H9 (cell line): Measurements from ENCODE around the gene DMD. TPM values are rescaled to one million over a fixed set of nuclear protein-coding genes. Genes with fewer than 3 reads are reported as not detected.

ENCODE experiments used
- DNase-seq: peaks from one replicate; pipeline ENCODE4 v3.0.0-alpha.2; 2017
- H2AFZ ChIP-seq: one replicate; pipeline ENCODE4 v1.6.1; 2013; ENCODE audit warnings: mild to moderate bottlenecking, low read length, control low read depth, moderate library complexity
- H2AK5ac ChIP-seq: 2 replicates; pipeline ENCODE4 v1.6.1; 2013; ENCODE audit warnings: low read length, control low read depth, mixed read lengths; ENCODE audit not compliant: insufficient read length
- H2BK120ac ChIP-seq: one replicate; pipeline ENCODE4 v1.6.1; 2013; ENCODE audit warnings: low read depth, mild to moderate bottlenecking, low read length, control low read depth, inconsistent platforms; ENCODE audit not compliant: poor library complexity, severe bottlenecking
- H2BK12ac ChIP-seq: 2 replicates; pipeline ENCODE4 v1.6.1; 2013; ENCODE audit warnings: low read length, control low read depth, mixed read lengths, low read depth; ENCODE audit not compliant: insufficient read length
- H2BK15ac ChIP-seq: 2 replicates; pipeline ENCODE4 v1.6.1; 2013; ENCODE audit warnings: low read depth, low read length, control low read depth
- H2BK20ac ChIP-seq: one replicate; pipeline ENCODE4 v1.6.1; 2013; ENCODE audit warnings: low read depth, mild to moderate bottlenecking, low read length, control low read depth, inconsistent platforms; ENCODE audit not compliant: poor library complexity, severe bottlenecking
- H2BK5ac ChIP-seq: 2 replicates; pipeline ENCODE4 v1.6.1; 2013; ENCODE audit warnings: low read length, control low read depth, mixed read lengths; ENCODE audit not compliant: insufficient read length
- H3K14ac ChIP-seq: 2 replicates; pipeline ENCODE4 v1.6.1; 2013; ENCODE audit warnings: low read length, control low read depth; ENCODE audit not compliant: insufficient read depth
- H3K18ac ChIP-seq: 2 replicates; pipeline ENCODE4 v1.6.1; 2013; ENCODE audit warnings: low read depth, mild to moderate bottlenecking, mixed read lengths, low read length, control low read depth; ENCODE audit not compliant: insufficient read length
- H3K23ac ChIP-seq: 2 replicates; pipeline ENCODE4 v1.6.1; 2013; ENCODE audit warnings: low read length, control low read depth, mixed read lengths, low read depth; ENCODE audit not compliant: insufficient read length
- H3K23me2 ChIP-seq: 2 replicates; pipeline ENCODE4 v1.6.1; 2013; ENCODE audit warnings: low read depth, mild to moderate bottlenecking, mixed read lengths, low read length, control low read depth; ENCODE audit not compliant: insufficient read length, poor library complexity, severe bottlenecking
- H3K27ac ChIP-seq: 2 replicates; pipeline ENCODE4 v1.5.1; 2013; ENCODE audit warnings: low read length, control low read depth, mixed read lengths, low read depth; ENCODE audit not compliant: insufficient read length
- H3K27me3 ChIP-seq: 2 replicates; pipeline ENCODE4 v1.6.1; 2013; ENCODE audit warnings: low read length, control low read depth, inconsistent platforms; ENCODE audit not compliant: insufficient read depth
- H3K4ac ChIP-seq: 2 replicates; pipeline ENCODE4 v1.6.1; 2013; ENCODE audit warnings: low read depth, mild to moderate bottlenecking, control low read depth, inconsistent platforms, low read length, moderate library complexity
- H3K4me1 ChIP-seq: 2 replicates; pipeline ENCODE4 v1.6.1; 2013; ENCODE audit warnings: low read length, control low read depth, inconsistent platforms; ENCODE audit not compliant: insufficient read depth
- H3K4me2 ChIP-seq: 2 replicates; pipeline ENCODE4 v1.6.1; 2013; ENCODE audit warnings: low read length, control low read depth, mixed read lengths; ENCODE audit not compliant: insufficient read length, insufficient read depth
- H3K56ac ChIP-seq: 2 replicates; pipeline ENCODE4 v1.6.1; 2013; ENCODE audit warnings: low read depth, mild to moderate bottlenecking, mixed read lengths, low read length, control low read depth; ENCODE audit not compliant: insufficient read length
- H3K79me1 ChIP-seq: 2 replicates; pipeline ENCODE4 v1.6.1; 2013; ENCODE audit warnings: low read depth, mild to moderate bottlenecking, moderate library complexity, low read length, control low read depth, inconsistent platforms; ENCODE audit not compliant: insufficient read depth, poor library complexity, severe bottlenecking
- H3K79me2 ChIP-seq: 2 replicates; pipeline ENCODE4 v1.6.1; 2013; ENCODE audit warnings: low read length, control low read depth, inconsistent platforms; ENCODE audit not compliant: insufficient read depth
- H3K9ac ChIP-seq: 2 replicates; pipeline ENCODE4 v1.6.1; 2013; ENCODE audit warnings: low read length, control low read depth, mixed read lengths; ENCODE audit not compliant: insufficient read length; ENCODE audit errors: extremely low read depth
- H3K9me3 ChIP-seq: one replicate; pipeline ENCODE4 v1.6.1; 2013; ENCODE audit warnings: low read depth, low read length, inconsistent platforms; ENCODE audit not compliant: control insufficient read depth
- H3T11ph ChIP-seq: one replicate; pipeline ENCODE4 v1.6.1; 2013; ENCODE audit warnings: mild to moderate bottlenecking, low read length, control low read depth, inconsistent platforms
- H4K20me1 ChIP-seq: one replicate; pipeline ENCODE4 v1.6.1; 2013; ENCODE audit not compliant: control insufficient read depth, insufficient read length, insufficient read depth
- H4K5ac ChIP-seq: 2 replicates; pipeline ENCODE4 v1.6.1; 2013; ENCODE audit warnings: low read depth, mild to moderate bottlenecking, mixed read lengths, low read length, control low read depth; ENCODE audit not compliant: insufficient read length
- H4K8ac ChIP-seq: replicated peaks from 2 replicates; pipeline ENCODE4 v1.6.1; 2013; ENCODE audit warnings: low read length, control low read depth, mixed read lengths, low read depth; ENCODE audit not compliant: insufficient read length
- H4K91ac ChIP-seq: 2 replicates; pipeline ENCODE4 v1.6.1; 2013; ENCODE audit warnings: low read depth, mild to moderate bottlenecking, moderate library complexity, mixed read lengths, low read length, control low read depth; ENCODE audit not compliant: insufficient read length
- H3K27ac Mint-ChIP-seq, 3 experiments: 2 replicates in 2 of 3; 3 replicates in 1 of 3; pipeline ENCODE4 v1.8.0; 2020 to 2021; ENCODE audit warnings: mixed read lengths in 3 of 3, mild to moderate bottlenecking in 1 of 3, moderate library complexity in 1 of 3
- H3K27me3 Mint-ChIP-seq: 2 replicates; pipeline ENCODE4 v1.8.0; 2021; ENCODE audit warnings: low read depth, mild to moderate bottlenecking, moderate library complexity, mixed read lengths
- H3K36me3 Mint-ChIP-seq, 3 experiments: 2 replicates in 2 of 3; 3 replicates in 1 of 3; pipeline ENCODE4 v1.8.0; 2020 to 2021; ENCODE audit warnings: low read depth in 3 of 3, mixed read lengths in 3 of 3; ENCODE audit not compliant: insufficient read depth in 1 of 3
- H3K4me1 Mint-ChIP-seq, 2 experiments: 2 replicates each; pipeline ENCODE4 v1.8.0; 2020; ENCODE audit warnings: mixed read lengths in 2 of 2
- H3K4me3 Mint-ChIP-seq, 2 experiments: 2 replicates in 1 of 2; 3 replicates in 1 of 2; pipeline ENCODE4 v1.8.0; 2020 to 2021; ENCODE audit warnings: mild to moderate bottlenecking in 2 of 2, mixed read lengths in 2 of 2, moderate library complexity in 1 of 2
- H3K9me3 Mint-ChIP-seq, 2 experiments: 2 replicates in 1 of 2; 3 replicates in 1 of 2; pipeline ENCODE4 v1.8.0; 2020; ENCODE audit warnings: mild to moderate bottlenecking in 2 of 2, mixed read lengths in 2 of 2, moderate library complexity in 1 of 2
- WGBS: extraction: QIAGEN DNeasy Blood & Tissue Kit; methylation state at CpG from one replicate; pipeline ENCODE4 v1.1.7; 2013; ENCODE audit warnings: missing lambda C conversion rate, low lambda C conversion rate, mixed read lengths; ENCODE audit not compliant: insufficient read length; ENCODE audit errors: extremely low coverage; 5-methylcytosine and 5-hydroxymethylcytosine counted together
- total RNA-seq: library from RNA; stranded (reverse); gene quantifications from 2 replicates; pipeline ENCODE4 v1.2.1, GENCODE V29; 2021
- TF ChIP-seq, protein P1 (sequence below): fragments of 200-600 bp; sonication (generic); conservative IDR thresholded peaks from 3 replicates; pipeline ENCODE4 v1.8.0; 2021; ENCODE audit warnings: antibody characterized with exemption, mild to moderate bottlenecking

Gene DMD
- total RNA-seq, 1 experiment from 2014 or later, result 3.8 TPM

DNA sequence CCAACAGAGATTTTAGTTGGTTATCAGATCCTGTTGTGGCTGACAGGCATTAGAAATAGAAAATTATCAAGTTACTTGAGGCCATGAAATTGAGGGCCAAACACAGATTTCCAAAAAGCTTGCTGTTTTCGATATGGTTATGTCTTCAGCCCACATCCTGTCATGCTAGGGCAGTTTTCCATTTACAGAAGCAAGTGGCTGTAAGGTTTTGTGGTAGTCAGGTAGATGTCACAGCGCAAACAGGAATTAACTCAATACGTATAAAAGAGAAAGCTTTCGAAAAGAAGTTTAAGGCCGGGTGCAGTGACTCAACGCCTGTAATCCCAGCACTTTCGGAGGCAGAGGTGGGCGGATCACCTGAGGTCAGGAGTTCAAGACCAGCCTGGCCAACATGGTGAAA lies 104.6 kb downstream of the DMD start:
- H3K27ac ChIP-seq, result no peak overlapping the region
- H4K20me1 ChIP-seq, result no peaks in the 10 kb centered on the region
- no peak overlapping the region for H3T11ph ChIP-seq
- no peak overlapping the region for H2AFZ ChIP-seq
- no peak overlapping the region for H4K91ac ChIP-seq
- H3K9ac ChIP-seq, result no peak overlapping the region
- no peak for DNase-seq
- no peak overlapping the region for H3K4ac ChIP-seq
- no peak overlapping the region for H2BK5ac ChIP-seq
- H3K4me2 ChIP-seq, result no peak overlapping the region
- H3K9me3 Mint-ChIP-seq, result peaks cover 5 to 12% of the 10 kb centered on the region in 2 experiments
- H3K27ac Mint-ChIP-seq, result no peak overlapping the region; a peak in 2 of 7 replicates
- no peak overlapping the region for H4K8ac ChIP-seq
- H3K9me3 ChIP-seq, result no peaks in the 10 kb centered on the region
- H3K18ac ChIP-seq, result no peak overlapping the region
- H3K4me1 ChIP-seq, result peaks cover 2% of the 10 kb centered on the region; the same call in 1 of the 2 replicates
- H2BK12ac ChIP-seq, result no peak overlapping the region
- no peak overlapping the region for H4K5ac ChIP-seq
- no peak overlapping the region for H2AK5ac ChIP-seq
- no peaks in the 10 kb centered on the region for H3K23me2 ChIP-seq
- H3K4me3 Mint-ChIP-seq, result no peak overlapping the region
- H3K14ac ChIP-seq, result no peak overlapping the region
- H3K79me2 ChIP-seq, result no peaks in the 10 kb centered on the region
- no peak overlapping the region for H3K23ac ChIP-seq
- no peaks in the 10 kb centered on the region; a peak in 1 of 7 replicates for H3K36me3 Mint-ChIP-seq
- H3K4me1 Mint-ChIP-seq, result peaks cover 37 to 39% of the 10 kb centered on the region in 2 experiments
- no peaks in the 10 kb centered on the region for H3K27me3 Mint-ChIP-seq
- H2BK15ac ChIP-seq, result no peak overlapping the region
- TF ChIP-seq, protein P1, sequence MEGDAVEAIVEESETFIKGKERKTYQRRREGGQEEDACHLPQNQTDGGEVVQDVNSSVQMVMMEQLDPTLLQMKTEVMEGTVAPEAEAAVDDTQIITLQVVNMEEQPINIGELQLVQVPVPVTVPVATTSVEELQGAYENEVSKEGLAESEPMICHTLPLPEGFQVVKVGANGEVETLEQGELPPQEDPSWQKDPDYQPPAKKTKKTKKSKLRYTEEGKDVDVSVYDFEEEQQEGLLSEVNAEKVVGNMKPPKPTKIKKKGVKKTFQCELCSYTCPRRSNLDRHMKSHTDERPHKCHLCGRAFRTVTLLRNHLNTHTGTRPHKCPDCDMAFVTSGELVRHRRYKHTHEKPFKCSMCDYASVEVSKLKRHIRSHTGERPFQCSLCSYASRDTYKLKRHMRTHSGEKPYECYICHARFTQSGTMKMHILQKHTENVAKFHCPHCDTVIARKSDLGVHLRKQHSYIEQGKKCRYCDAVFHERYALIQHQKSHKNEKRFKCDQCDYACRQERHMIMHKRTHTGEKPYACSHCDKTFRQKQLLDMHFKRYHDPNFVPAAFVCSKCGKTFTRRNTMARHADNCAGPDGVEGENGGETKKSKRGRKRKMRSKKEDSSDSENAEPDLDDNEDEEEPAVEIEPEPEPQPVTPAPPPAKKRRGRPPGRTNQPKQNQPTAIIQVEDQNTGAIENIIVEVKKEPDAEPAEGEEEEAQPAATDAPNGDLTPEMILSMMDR, result no peak
- no peaks in the 10 kb centered on the region for H3K79me1 ChIP-seq
- H2BK120ac ChIP-seq, result no peak overlapping the region
- no peak overlapping the region for H2BK20ac ChIP-seq
- WGBS, result no CpG with 5 or more reads among the region's 8 CpGs
- H3K27me3 ChIP-seq, result no peaks in the 10 kb centered on the region
- no peak overlapping the region for H3K56ac ChIP-seq
